SK-N-SH (cell line): Measurements from ENCODE around the gene PLEKHG2. TPM values are rescaled to one million over a fixed set of nuclear protein-coding genes. Genes with fewer than 3 reads are reported as not detected.

Experiments
- CTCF ChIA-PET: fragments of 300-600, 350-600 bp; formaldehyde crosslinking; extraction: SDS; loops from one replicate; lab custom pipeline; 2021; lab: Yijun Ruan, JAX
- POLR2A ChIA-PET: fragments of 350-600 bp; sonication (Branson Sonifier 250); formaldehyde crosslinking; extraction: SDS; loops from one replicate; lab custom pipeline; 2020; ENCODE audit warnings: antibody characterized with exemption, inconsistent platforms; lab: Yijun Ruan, JAX
- DNase-seq: peaks from one replicate; pipeline ENCODE4 v3.0.0; 2012
- H2AFZ ChIP-seq: fragments of 200-600 bp; sonication (generic); 2 replicates; pipeline ENCODE4 v1.8.1; 2016; ENCODE audit warnings: antibody characterized with exemption, mild to moderate bottlenecking, low read depth
- H3F3A ChIP-seq: fragments of 200-600 bp; sonication (generic); replicated peaks from 2 replicates; pipeline ENCODE3; 2016; ENCODE audit warnings: antibody characterized with exemption, mild to moderate bottlenecking; ENCODE audit not compliant: insufficient read depth
- H3K27ac ChIP-seq, 2 experiments: fragments of 200-500 bp in 1 of 2; fragments of 200-600 bp in 1 of 2; sonication (Bioruptor generic) in 1 of 2; sonication (generic), shearing (Covaris generic) in 1 of 2; 2 replicates each; pipeline versions ENCODE4 v1.5.1 to v1.6.1; 2014 to 2016; ENCODE audit warnings: low read depth in 2 of 2, inconsistent platforms in 1 of 2, low read length in 1 of 2, mild to moderate bottlenecking in 1 of 2, mixed read lengths in 1 of 2
- H3K27me3 ChIP-seq: fragments of 200-600 bp; sonication (generic), shearing (Covaris generic); 2 replicates; pipeline ENCODE4 v1.6.1; 2016; ENCODE audit warnings: mixed run types; ENCODE audit not compliant: insufficient read depth
- H3K36me3 ChIP-seq, 2 experiments: fragments of 200-500 bp in 1 of 2; fragments of 200-600 bp in 1 of 2; sonication (Bioruptor generic) in 1 of 2; sonication (generic) in 1 of 2; replicated peaks in 1 of 2; 2 replicates each; pipeline versions ENCODE3 to v1.5.1; 2014 to 2016; ENCODE audit warnings: low read length in 1 of 2, mild to moderate bottlenecking in 1 of 2; ENCODE audit not compliant: insufficient read depth in 2 of 2, control insufficient read depth in 1 of 2
- H3K4me1 ChIP-seq, 2 experiments: fragments of 200-500 bp in 1 of 2; fragments of 200-600 bp in 1 of 2; sonication (Bioruptor generic) in 1 of 2; sonication (generic), shearing (Covaris generic) in 1 of 2; 2 replicates each; pipeline versions ENCODE4 v1.5.1 to v1.6.1; 2014 to 2016; ENCODE audit warnings: low read depth in 1 of 2, low read length in 1 of 2, mixed run types in 1 of 2; ENCODE audit not compliant: insufficient read depth in 2 of 2, control insufficient read depth in 1 of 2
- H3K4me2 ChIP-seq: fragments of 200-600 bp; sonication (generic), shearing (Covaris generic); 2 replicates; pipeline ENCODE4 v1.6.1; 2017; ENCODE audit warnings: mixed run types
- H3K4me3 ChIP-seq, 2 experiments: fragments of 200-500 bp in 1 of 2; fragments of 200-600 bp in 1 of 2; sonication (Bioruptor generic) in 1 of 2; sonication (generic), shearing (Covaris generic) in 1 of 2; 2 replicates each; pipeline versions ENCODE4 v1.5.1 to v1.8.1; 2014 to 2016; ENCODE audit warnings: low read depth in 2 of 2, inconsistent platforms in 1 of 2, low read length in 1 of 2, mild to moderate bottlenecking in 1 of 2, mixed read lengths in 1 of 2, moderate library complexity in 1 of 2
- H3K79me2 ChIP-seq: fragments of 200-600 bp; sonication (generic); 2 replicates; pipeline ENCODE4 v1.8.1; 2017; ENCODE audit warnings: mild to moderate bottlenecking; ENCODE audit not compliant: insufficient read depth
- H3K9ac ChIP-seq: fragments of 200-600 bp; sonication (generic); 2 replicates; pipeline ENCODE4 v1.6.1; 2017; ENCODE audit warnings: mixed run types
- H3K9me2 ChIP-seq: fragments of 200-600 bp; sonication (generic); 2 replicates; pipeline ENCODE4 v1.6.1; 2017; ENCODE audit warnings: mixed run types
- H3K9me3 ChIP-seq: fragments of 200-600 bp; sonication (generic); 2 replicates; pipeline ENCODE4 v1.6.1; 2017; ENCODE audit warnings: mixed run types, mild to moderate bottlenecking, moderate library complexity
- H4K20me1 ChIP-seq: fragments of 200-600 bp; sonication (generic); 2 replicates; pipeline ENCODE4 v1.6.1; 2017; ENCODE audit warnings: mild to moderate bottlenecking, mixed run types; ENCODE audit not compliant: insufficient read depth
- CHD2 ChIP-seq: fragments of 150-350 bp; IDR thresholded peaks from 2 replicates; pipeline ENCODE4 v1.6.1; 2018; ENCODE audit warnings: low read length; ENCODE audit not compliant: partially characterized antibody
- CTCF ChIP-seq: fragments of 200-600 bp; sonication (generic); IDR thresholded peaks from 2 replicates; pipeline ENCODE4 v1.6.1; 2017; ENCODE audit warnings: antibody characterized with exemption, mild to moderate bottlenecking, moderate library complexity
- ELF1 ChIP-seq: IDR thresholded peaks from 2 replicates; pipeline ENCODE4 v1.4.0; 2012
- EP300 ChIP-seq, 2 experiments: IDR thresholded peaks; 2 replicates each; pipeline versions ENCODE4 v1.4.0 to v1.6.1; 2012; ENCODE audit warnings: borderline replicate concordance in 1 of 2, low read depth in 1 of 2, low read length in 1 of 2
- EZH2phosphoT487 ChIP-seq: fragments of 200-600 bp; sonication (generic); IDR thresholded peaks from 2 replicates; pipeline ENCODE4 v1.6.1; 2017; ENCODE audit warnings: low read depth, mixed run types, mild to moderate bottlenecking, antibody characterized with exemption, moderate library complexity, borderline replicate concordance
- FOSL2 ChIP-seq: IDR thresholded peaks from 2 replicates; pipeline ENCODE4 v1.4.0; 2012; ENCODE audit warnings: low read depth, mild to moderate bottlenecking, moderate library complexity, borderline replicate concordance
- FOXJ3 ChIP-seq: sonication (generic); formaldehyde crosslinking; IDR thresholded peaks from 2 replicates; pipeline ENCODE4 v1.5.1; 2020; ENCODE audit warnings: mild to moderate bottlenecking, missing genetic modification reagents
- IRF3 ChIP-seq: fragments of 150-350 bp; IDR thresholded peaks from 2 replicates; pipeline ENCODE4 v1.6.1; 2016; ENCODE audit warnings: mild to moderate bottlenecking, low read depth, low read length
- JUND ChIP-seq: IDR thresholded peaks from 2 replicates; pipeline ENCODE4 v1.4.0; 2012
- MAX ChIP-seq: IDR thresholded peaks from 2 replicates; pipeline ENCODE4 v1.4.0; 2012; ENCODE audit warnings: low read depth
- NRF1 ChIP-seq: IDR thresholded peaks from 2 replicates; pipeline ENCODE4 v1.6.1; 2012; ENCODE audit warnings: low read depth, mild to moderate bottlenecking, low read length
- RCOR1 ChIP-seq: fragments of 150-350 bp; IDR thresholded peaks from 2 replicates; pipeline ENCODE4 v1.6.1; 2017; ENCODE audit warnings: antibody characterized with exemption, low read length
- RXRA ChIP-seq: IDR thresholded peaks from 2 replicates; pipeline ENCODE4 v1.4.0; 2012; ENCODE audit warnings: low read depth, mild to moderate bottlenecking, borderline replicate concordance
- TCF12 ChIP-seq: IDR thresholded peaks from 2 replicates; pipeline ENCODE4 v1.4.0; 2012
- TEAD4 ChIP-seq: IDR thresholded peaks from 2 replicates; pipeline ENCODE4 v1.4.0; 2012; ENCODE audit warnings: mild to moderate bottlenecking, borderline replicate concordance; ENCODE audit not compliant: insufficient read depth
- USF1 ChIP-seq: IDR thresholded peaks from 2 replicates; pipeline ENCODE4 v1.4.0; 2012; ENCODE audit warnings: low read depth, borderline replicate concordance
- WGBS: methylation state at CpG from one replicate; pipeline ENCODE4 v1.1.6; 2017; ENCODE audit warnings: low lambda C conversion rate; 5-methylcytosine and 5-hydroxymethylcytosine counted together
- polyA plus RNA-seq, 3 experiments: library from polyadenylated mRNA; depleted of rRNA; stranded (reverse); fragments of >200 nt; gene quantifications; 2 replicates each; pipeline ENCODE4 v1.2.3, GENCODE V29; 2012
- TF ChIP-seq, protein P1 (sequence below): IDR thresholded peaks from 2 replicates; pipeline ENCODE4; 2012
- TF ChIP-seq, protein P2 (sequence below): IDR thresholded peaks from 2 replicates; pipeline ENCODE4 v1.4.0; 2012; ENCODE audit warnings: low read depth, borderline replicate concordance
- TF ChIP-seq, protein P3 (sequence below): IDR thresholded peaks from 2 replicates; pipeline ENCODE4 v1.6.1; 2012; ENCODE audit warnings: mild to moderate bottlenecking, low read depth, low read length, moderate library complexity

PLEKHG2 gene
- polyA plus RNA-seq, 1 of the 3 experiments (the other 2 are of a cell fraction), result 13.6 TPM

- H3K79me2 ChIP-seq, result 0 out of 2 replicates have a peak, but pooled peaks cover 3% of the 10 kb centered on the region
- H3F3A ChIP-seq, result peaks cover 10% of the 10 kb centered on the region
- H3K4me3 ChIP-seq, result no peak overlapping the region
- no peak overlapping the region for H2AFZ ChIP-seq
- WGBS, result 37% methylated on average over 8 of the region's 8 CpGs
- no peaks in the 10 kb centered on the region for H3K27me3 ChIP-seq
- H3K4me2 ChIP-seq, result peak overlapping the region; percentile 50; the same call in 1 of the 2 replicates
- no peaks in the 10 kb centered on the region for H3K9me3 ChIP-seq
- peaks cover 31 to 45% of the 10 kb centered on the region in 2 experiments for H3K36me3 ChIP-seq
- H4K20me1 ChIP-seq, result no peaks in the 10 kb centered on the region
- POLR2A ChIA-PET, result no interaction called here
- no peaks in the 10 kb centered on the region for H3K9me2 ChIP-seq
- DNase-seq, result no peak
- peaks cover 7 to 15% of the 10 kb centered on the region in 2 experiments; a peak in 2 of 4 replicates for H3K4me1 ChIP-seq
- H3K9ac ChIP-seq, result peak overlapping the region; percentile 55
- peak overlapping the region; percentile 84 to 89 for H3K27ac ChIP-seq
- CTCF ChIA-PET, result interaction anchor here (1.9 kb wide), 1 partner anchor 26 kb away, joined by 6 read pairs; no protein-coding TSS in a partner anchor
- no peak for TF ChIP-seq CHD2
- no peak; the same call in 1 of the 2 replicates for TF ChIP-seq RXRA
- TF ChIP-seq, protein P1, sequence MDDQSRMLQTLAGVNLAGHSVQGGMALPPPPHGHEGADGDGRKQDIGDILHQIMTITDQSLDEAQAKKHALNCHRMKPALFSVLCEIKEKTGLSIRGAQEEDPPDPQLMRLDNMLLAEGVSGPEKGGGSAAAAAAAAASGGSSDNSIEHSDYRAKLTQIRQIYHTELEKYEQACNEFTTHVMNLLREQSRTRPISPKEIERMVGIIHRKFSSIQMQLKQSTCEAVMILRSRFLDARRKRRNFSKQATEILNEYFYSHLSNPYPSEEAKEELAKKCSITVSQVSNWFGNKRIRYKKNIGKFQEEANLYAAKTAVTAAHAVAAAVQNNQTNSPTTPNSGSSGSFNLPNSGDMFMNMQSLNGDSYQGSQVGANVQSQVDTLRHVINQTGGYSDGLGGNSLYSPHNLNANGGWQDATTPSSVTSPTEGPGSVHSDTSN, result no peak
- TF ChIP-seq, protein P2, sequence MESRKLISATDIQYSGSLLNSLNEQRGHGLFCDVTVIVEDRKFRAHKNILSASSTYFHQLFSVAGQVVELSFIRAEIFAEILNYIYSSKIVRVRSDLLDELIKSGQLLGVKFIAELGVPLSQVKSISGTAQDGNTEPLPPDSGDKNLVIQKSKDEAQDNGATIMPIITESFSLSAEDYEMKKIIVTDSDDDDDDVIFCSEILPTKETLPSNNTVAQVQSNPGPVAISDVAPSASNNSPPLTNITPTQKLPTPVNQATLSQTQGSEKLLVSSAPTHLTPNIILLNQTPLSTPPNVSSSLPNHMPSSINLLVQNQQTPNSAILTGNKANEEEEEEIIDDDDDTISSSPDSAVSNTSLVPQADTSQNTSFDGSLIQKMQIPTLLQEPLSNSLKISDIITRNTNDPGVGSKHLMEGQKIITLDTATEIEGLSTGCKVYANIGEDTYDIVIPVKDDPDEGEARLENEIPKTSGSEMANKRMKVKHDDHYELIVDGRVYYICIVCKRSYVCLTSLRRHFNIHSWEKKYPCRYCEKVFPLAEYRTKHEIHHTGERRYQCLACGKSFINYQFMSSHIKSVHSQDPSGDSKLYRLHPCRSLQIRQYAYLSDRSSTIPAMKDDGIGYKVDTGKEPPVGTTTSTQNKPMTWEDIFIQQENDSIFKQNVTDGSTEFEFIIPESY, result no peak
- TF ChIP-seq TCF12, result peak; percentile 53
- no peak for TF ChIP-seq RCOR1
- TF ChIP-seq USF1, result no peak
- no peak for TF ChIP-seq IRF3
- no peak for TF ChIP-seq FOXJ3
- no peak; a peak in 1 of 4 replicates for TF ChIP-seq EP300 (IDR thresholded peaks at IDR 0.05; ENCODE audit: borderline replicate concordance in 1 of 2, low read depth in 1 of 2, low read length in 1 of 2)
- TF ChIP-seq FOSL2, result no peak
- no peak for TF ChIP-seq TEAD4
- peak; percentile 59 for TF ChIP-seq MAX
- no peak for TF ChIP-seq EZH2phosphoT487
- TF ChIP-seq, protein P3, sequence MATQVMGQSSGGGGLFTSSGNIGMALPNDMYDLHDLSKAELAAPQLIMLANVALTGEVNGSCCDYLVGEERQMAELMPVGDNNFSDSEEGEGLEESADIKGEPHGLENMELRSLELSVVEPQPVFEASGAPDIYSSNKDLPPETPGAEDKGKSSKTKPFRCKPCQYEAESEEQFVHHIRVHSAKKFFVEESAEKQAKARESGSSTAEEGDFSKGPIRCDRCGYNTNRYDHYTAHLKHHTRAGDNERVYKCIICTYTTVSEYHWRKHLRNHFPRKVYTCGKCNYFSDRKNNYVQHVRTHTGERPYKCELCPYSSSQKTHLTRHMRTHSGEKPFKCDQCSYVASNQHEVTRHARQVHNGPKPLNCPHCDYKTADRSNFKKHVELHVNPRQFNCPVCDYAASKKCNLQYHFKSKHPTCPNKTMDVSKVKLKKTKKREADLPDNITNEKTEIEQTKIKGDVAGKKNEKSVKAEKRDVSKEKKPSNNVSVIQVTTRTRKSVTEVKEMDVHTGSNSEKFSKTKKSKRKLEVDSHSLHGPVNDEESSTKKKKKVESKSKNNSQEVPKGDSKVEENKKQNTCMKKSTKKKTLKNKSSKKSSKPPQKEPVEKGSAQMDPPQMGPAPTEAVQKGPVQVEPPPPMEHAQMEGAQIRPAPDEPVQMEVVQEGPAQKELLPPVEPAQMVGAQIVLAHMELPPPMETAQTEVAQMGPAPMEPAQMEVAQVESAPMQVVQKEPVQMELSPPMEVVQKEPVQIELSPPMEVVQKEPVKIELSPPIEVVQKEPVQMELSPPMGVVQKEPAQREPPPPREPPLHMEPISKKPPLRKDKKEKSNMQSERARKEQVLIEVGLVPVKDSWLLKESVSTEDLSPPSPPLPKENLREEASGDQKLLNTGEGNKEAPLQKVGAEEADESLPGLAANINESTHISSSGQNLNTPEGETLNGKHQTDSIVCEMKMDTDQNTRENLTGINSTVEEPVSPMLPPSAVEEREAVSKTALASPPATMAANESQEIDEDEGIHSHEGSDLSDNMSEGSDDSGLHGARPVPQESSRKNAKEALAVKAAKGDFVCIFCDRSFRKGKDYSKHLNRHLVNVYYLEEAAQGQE, result no peak
- TF ChIP-seq JUND, result no peak
- no peak for TF ChIP-seq CTCF
- no peak for TF ChIP-seq ELF1
- no peak for TF ChIP-seq NRF1
Observed at GRCh38 chr19:39372047-39372802, 40.2 kb upstream of the PLEKHG2 start.
